Measurements from ENCODE around the gene ENO2. TPM values are rescaled to one million over a fixed set of nuclear protein-coding genes. Genes with fewer than 3 reads are reported as not detected.

The ENO2 gene
- total RNA-seq, 4 donors from 2014 or later, result 3.4 to 6.2 (median 5.6) TPM

GRCh38 chr12:6960593-6961277 is 46.4 kb downstream of the ENO2 start:
- TF ChIP-seq, protein P1, sequence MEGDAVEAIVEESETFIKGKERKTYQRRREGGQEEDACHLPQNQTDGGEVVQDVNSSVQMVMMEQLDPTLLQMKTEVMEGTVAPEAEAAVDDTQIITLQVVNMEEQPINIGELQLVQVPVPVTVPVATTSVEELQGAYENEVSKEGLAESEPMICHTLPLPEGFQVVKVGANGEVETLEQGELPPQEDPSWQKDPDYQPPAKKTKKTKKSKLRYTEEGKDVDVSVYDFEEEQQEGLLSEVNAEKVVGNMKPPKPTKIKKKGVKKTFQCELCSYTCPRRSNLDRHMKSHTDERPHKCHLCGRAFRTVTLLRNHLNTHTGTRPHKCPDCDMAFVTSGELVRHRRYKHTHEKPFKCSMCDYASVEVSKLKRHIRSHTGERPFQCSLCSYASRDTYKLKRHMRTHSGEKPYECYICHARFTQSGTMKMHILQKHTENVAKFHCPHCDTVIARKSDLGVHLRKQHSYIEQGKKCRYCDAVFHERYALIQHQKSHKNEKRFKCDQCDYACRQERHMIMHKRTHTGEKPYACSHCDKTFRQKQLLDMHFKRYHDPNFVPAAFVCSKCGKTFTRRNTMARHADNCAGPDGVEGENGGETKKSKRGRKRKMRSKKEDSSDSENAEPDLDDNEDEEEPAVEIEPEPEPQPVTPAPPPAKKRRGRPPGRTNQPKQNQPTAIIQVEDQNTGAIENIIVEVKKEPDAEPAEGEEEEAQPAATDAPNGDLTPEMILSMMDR (IDR thresholded peaks at IDR 0.05; ENCODE audit: low read depth), result no peak

DNA sequence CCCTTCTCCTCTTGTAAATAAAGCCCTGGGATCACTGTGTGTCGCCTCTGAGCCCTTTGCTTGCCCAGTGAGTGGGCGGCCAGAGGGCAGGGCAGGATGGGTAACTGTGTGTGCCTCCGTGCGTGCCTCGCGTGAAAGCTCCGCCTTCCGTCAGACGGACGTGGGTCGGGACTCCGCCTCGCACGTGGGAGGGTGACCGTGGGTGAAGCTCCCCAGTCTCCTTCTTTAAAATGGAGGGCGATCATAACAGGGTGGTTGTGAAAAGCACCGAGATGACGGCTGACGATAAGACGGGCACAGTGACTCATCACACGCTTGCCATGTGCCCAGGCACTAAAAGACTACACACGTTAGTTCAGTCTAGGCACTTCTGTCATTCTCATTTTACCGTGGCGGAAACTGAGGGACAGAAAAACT is 46.9 kb downstream of the ENO2 start:
- TF ChIP-seq, protein P1 (IDR thresholded peaks at IDR 0.05; ENCODE audit: low read depth), result no peak

DNA sequence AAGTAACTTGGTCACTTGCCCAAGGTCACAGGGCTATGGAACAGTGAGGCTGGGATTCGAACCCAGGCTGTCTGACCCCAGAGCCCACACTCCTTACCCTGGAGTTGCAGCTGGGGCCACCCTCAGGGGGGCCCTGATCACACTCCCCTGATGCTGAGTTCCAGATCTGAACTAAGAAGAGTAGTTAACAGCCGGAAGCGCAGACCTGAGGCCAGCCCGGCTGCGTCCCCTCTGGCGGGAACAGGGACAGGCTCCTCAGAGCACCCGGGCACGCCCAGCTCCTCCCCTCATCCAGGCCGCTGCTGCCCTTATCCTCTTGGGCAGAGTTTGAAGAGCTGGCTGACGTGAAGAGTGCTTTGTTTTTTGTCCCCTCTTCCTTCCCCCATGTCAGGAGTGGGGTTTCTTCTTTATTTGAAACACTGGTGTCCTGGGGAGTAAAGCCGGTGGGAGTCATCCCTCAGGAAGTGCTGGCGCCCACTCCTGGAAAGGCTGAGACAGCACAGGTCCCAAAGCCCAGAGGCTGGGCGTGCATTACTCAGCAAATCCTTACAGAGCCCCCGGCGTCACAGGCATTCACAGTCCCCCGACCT is 47.4 kb downstream of the ENO2 start:
- TF ChIP-seq, protein P1 (IDR thresholded peaks at IDR 0.05; ENCODE audit: low read depth), result no peak

DNA sequence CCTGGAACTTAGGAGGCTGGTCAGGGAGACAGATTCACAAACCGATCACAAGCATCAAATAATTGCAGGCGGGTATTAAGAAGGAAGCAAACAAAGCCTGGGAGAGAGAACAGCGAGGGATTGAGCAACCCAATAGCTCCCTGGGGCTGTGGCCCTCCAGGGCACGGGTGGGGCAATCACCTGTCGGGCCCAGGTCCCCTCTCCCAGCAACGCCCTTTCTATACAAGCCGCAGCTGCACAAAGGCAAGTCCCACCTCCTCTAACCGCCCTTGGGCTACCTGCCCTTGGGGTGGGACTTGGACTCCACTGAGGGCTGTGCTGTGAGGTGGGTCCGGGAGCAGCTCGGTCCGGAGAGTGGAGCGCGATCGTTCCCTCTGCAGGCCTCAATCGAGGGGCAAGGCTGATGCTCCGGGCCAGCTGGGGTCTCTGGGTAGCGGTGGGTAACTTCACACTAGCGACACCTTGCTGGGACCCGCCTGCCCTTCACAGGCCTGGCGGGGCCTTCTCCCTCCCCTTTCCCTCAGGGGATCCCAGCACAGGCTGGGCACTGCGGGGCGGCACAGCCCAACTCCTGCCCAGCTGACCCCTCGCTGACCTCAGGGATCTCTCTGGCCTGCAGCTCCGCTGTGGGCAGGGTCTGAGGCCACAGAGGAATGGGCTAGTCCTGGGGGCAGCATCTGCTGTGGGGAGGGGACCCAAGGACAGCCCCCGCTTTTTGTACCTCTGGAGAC is 48.1 kb downstream of the ENO2 start:
- TF ChIP-seq, protein P1 (IDR thresholded peaks at IDR 0.05; ENCODE audit: low read depth), result no peak

DNA sequence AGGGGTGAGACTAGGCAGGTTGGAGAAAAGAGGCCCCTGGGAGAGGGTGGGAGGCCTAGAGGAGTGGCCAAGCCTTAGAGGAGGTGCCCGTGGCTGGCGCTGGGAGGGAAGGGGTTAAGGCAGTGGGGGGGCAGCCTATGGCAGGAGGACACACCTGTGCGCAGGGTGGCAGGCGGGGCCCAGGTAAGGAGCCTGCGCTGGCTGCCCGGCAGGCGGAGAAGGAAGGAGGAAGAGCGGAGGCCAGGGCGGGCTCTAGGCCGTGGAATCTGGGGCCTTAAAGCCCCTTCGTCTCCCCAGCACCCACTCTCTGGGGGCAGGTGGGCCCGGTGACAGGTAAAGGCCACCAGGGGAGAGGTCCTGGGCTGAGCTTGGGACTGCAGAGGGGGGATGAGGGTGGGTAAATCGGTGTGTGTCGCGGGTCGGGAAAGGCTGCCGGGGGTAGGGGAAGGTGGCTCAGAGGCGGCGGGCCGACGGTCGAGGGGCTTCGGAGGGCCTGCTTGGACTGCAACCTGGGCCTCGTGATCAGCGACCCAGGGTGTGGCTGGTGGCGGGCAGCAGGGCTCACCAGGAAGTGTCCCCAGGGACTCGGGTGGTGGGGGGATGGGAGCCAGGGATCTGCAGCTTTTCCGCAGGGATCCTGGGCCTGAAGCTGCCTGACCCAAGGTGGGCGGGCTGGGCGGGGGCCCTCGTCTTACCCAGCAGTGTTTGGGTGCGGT is 48.8 kb downstream of the ENO2 start:
- TF ChIP-seq, protein P1 (IDR thresholded peaks at IDR 0.05; ENCODE audit: low read depth), result no peak

DNA sequence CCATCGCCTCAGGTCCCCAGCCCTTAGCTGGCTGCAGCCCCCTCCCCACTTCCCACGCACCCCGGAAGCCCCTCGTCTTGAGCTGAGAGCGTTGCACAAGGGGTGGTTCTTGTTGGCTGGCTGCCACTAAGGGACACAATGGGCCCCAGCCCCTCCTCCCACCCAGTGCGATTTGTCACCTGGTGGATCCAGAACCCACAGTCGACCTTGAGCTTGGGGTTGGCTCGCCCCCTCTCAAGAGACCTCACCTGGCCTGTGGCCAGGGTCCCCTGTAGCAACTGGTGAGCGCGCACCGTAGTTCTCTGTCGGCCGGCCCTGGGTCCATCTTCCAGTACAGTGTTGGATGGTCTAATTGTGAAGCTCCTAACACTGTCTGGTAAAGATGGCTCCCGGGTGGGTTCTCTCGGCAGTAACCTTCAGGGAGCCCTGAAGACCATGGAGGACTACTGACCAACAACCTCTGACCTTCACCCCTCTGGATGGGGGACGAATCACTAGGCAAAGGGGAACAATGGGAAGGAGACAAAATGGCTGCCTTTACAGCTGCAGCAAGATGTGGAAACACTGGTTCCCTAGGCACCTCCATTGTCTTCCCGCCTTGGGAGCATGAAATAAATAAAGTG is 49.5 kb downstream of the ENO2 start:
- TF ChIP-seq, protein P1 (IDR thresholded peaks at IDR 0.05; ENCODE audit: low read depth), result no peak

All from subcutaneous adipose tissue (tissue), 4 donors.